ENCODE data around the gene DYNC1I1.

GRCh38 chr7:95986178-95986764, 213.9 kb downstream of the DYNC1I1 start:
- no peak for TF ChIP-seq YY1 (IDR thresholded peaks at IDR 0.05; ENCODE audit: insufficient read depth, insufficient read length)
- TF ChIP-seq ZNF274 (IDR thresholded peaks at IDR 0.05; ENCODE audit: low read depth, low read length), result no peak
